K562 (cell line): ENCODE measurements around the gene CHKB. TPM values are rescaled to one million over a fixed set of nuclear protein-coding genes. Genes with fewer than 3 reads are reported as not detected.
"Not testable (repeated sequence)": the region's sequence is repeated elsewhere in the genome, so short reads cannot be mapped to it uniquely, and the experiment has no call there.

Experiments used
- ATAC-seq: fragments of 200-7000 bp; cut with Tn5 transposase; 3 replicates; pipeline ENCODE4 v1.9.1; 2020; ENCODE audit warnings: moderate library complexity
- BruUV-seq: library from RNA; stranded (reverse); fragments of 400-500 nt; replicated peaks from 2 replicates; lab custom pipeline; 2021; lab: Mats Ljungman, UMichigan
- CTCF ChIA-PET: fragments of 300-600 bp; formaldehyde crosslinking; extraction: SDS; loops from one replicate; lab custom pipeline; 2021; ENCODE audit warnings: low intra/inter-chr PET ratio; lab: Yijun Ruan, JAX
- POLR2A ChIA-PET: fragments of 300-600, 350-650 bp; sonication (Branson Sonifier 250); formaldehyde crosslinking; extraction: SDS; loops from one replicate; lab custom pipeline; 2021; ENCODE audit warnings: antibody characterized with exemption, inconsistent platforms; lab: Yijun Ruan, JAX
- DNase-seq, 4 experiments: peaks; one replicate each; pipeline versions ENCODE4 v3.0.0 to v3.0.0-alpha.2; 2011 to 2018; ENCODE audit warnings: low spot score in 3 of 4, mixed read lengths in 3 of 4; ENCODE audit errors: extremely low read depth in 1 of 4
- FAIRE-seq: peaks from 2 replicates; lab custom pipeline; 2011; peaks lifted over from hg19 to GRCh38; lab: Jason Lieb, UNC
- H2AFZ ChIP-seq: 2 replicates; pipeline ENCODE4 v1.6.0; 2011; ENCODE audit warnings: low read depth, low read length, control low read depth, inconsistent platforms
- H3K27ac ChIP-seq: fragments of 200-600 bp; 3 replicates; pipeline ENCODE4 v1.8.0; 2011; ENCODE audit warnings: low read depth, mild to moderate bottlenecking, control low read depth, inconsistent platforms, low read length, moderate library complexity, mixed read lengths; ENCODE audit errors: extremely low read depth
- H3K27me3 ChIP-seq, 2 experiments: fragments of 300-600 bp in 1 of 2; 2 replicates in 1 of 2; 3 replicates in 1 of 2; pipeline versions ENCODE4 v1.6.0 to v1.8.0; 2011; ENCODE audit warnings: inconsistent platforms in 2 of 2, low read length in 2 of 2, mild to moderate bottlenecking in 1 of 2, mixed read lengths in 1 of 2, moderate library complexity in 1 of 2; ENCODE audit not compliant: control insufficient read depth in 2 of 2, insufficient read depth in 2 of 2
- H3K36me3 ChIP-seq: fragments of 300-600 bp; 3 replicates; pipeline ENCODE4 v1.8.0; 2011; ENCODE audit warnings: mild to moderate bottlenecking, low read length, inconsistent platforms; ENCODE audit not compliant: control insufficient read depth, insufficient read depth
- H3K4me1 ChIP-seq, 2 experiments: fragments of 200-600 bp in 1 of 2; replicated peaks in 1 of 2; 2 replicates in 1 of 2; 3 replicates in 1 of 2; pipeline versions ENCODE4 v1.5.1 to v1.8.0; 2011; ENCODE audit warnings: inconsistent platforms in 2 of 2, low read length in 2 of 2, mild to moderate bottlenecking in 1 of 2, mixed read lengths in 1 of 2, moderate library complexity in 1 of 2; ENCODE audit not compliant: control insufficient read depth in 2 of 2, insufficient read depth in 2 of 2
- H3K4me2 ChIP-seq: 2 replicates; pipeline ENCODE4 v1.6.1; 2011; ENCODE audit warnings: low read length, control low read depth, inconsistent platforms, mixed read lengths; ENCODE audit not compliant: insufficient read depth
- H3K4me3 ChIP-seq: fragments of 200-600 bp; sonication (generic), shearing (Covaris generic); 2 replicates; pipeline ENCODE4 v1.5.1; 2016; ENCODE audit warnings: control low read depth, inconsistent platforms
- H3K79me2 ChIP-seq: fragments of 200-600 bp; 3 replicates; pipeline ENCODE4 v1.8.0; 2011; ENCODE audit warnings: low read length, inconsistent platforms; ENCODE audit not compliant: control insufficient read depth, insufficient read depth
- H3K9ac ChIP-seq, 2 experiments: 2 replicates each; pipeline versions ENCODE4 v1.6.0 to v1.6.1; 2011; ENCODE audit warnings: low read depth in 2 of 2, low read length in 2 of 2, control low read depth in 1 of 2, inconsistent platforms in 1 of 2, mild to moderate bottlenecking in 1 of 2, mixed read lengths in 1 of 2; ENCODE audit not compliant: insufficient read depth in 1 of 2
- H3K9me1 ChIP-seq: one replicate; pipeline ENCODE4 v1.6.0; 2011; ENCODE audit warnings: inconsistent platforms, mild to moderate bottlenecking, low read length, moderate library complexity; ENCODE audit not compliant: control insufficient read depth, insufficient read depth
- H3K9me3 ChIP-seq: replicated peaks from 2 replicates; pipeline ENCODE4 v1.5.1; 2011; ENCODE audit warnings: low read depth, low read length, inconsistent platforms; ENCODE audit not compliant: control insufficient read depth, insufficient read depth
- H4K20me1 ChIP-seq: replicated peaks from 2 replicates; pipeline ENCODE4 v1.6.1; 2011; ENCODE audit warnings: low read length, inconsistent platforms, mixed read lengths; ENCODE audit not compliant: control insufficient read depth, insufficient read depth
- ETS2 ChIP-seq: IDR thresholded peaks from 2 replicates; pipeline ENCODE4 v1.6.1; 2016; ENCODE audit warnings: borderline replicate concordance, missing genetic modification characterization, mild to moderate bottlenecking, moderate library complexity, missing compliant biosample characterization; ENCODE audit not compliant: poor library complexity, severe bottlenecking
- POLR3A ChIP-seq: IDR thresholded peaks from 2 replicates; pipeline ENCODE4 v1.6.1; 2011; ENCODE audit warnings: borderline replicate concordance, mild to moderate bottlenecking, moderate library complexity; ENCODE audit not compliant: insufficient read length, insufficient read depth; ENCODE audit errors: extremely low read depth
- ZFP30 ChIP-seq: fragments of 250-450 bp; sonication (Bioruptor Pico); IDR thresholded peaks from 2 replicates; pipeline ENCODE4 v1.8.0; 2022; ENCODE audit warnings: moderate library complexity, mild to moderate bottlenecking, inconsistent platforms, borderline replicate concordance
- WGBS: fragments of 100-300 bp; shearing (Covaris generic); methylation state at CpG from one replicate; pipeline ENCODE4 v1.1.6; 2016; ENCODE audit warnings: low coverage, mixed read lengths; ENCODE audit not compliant: insufficient coverage; ENCODE audit errors: missing lambda C conversion rate; 5-methylcytosine and 5-hydroxymethylcytosine counted together
- in situ Hi-C: fragments of 300-500 bp; cut with MboI; formaldehyde crosslinking; loops from 4 replicates; pipeline ENCODE4 v1.15.0; 2018; ENCODE audit warnings: inconsistent platforms, mixed read lengths
- intact Hi-C: fragments of 100-400 bp; cut with micrococcal nuclease; formaldehyde crosslinking; loops from 2 replicates; pipeline ENCODE4 v1.14.2; 2022
- polyA plus RNA-seq, 8 experiments: library from polyadenylated mRNA; depleted of rRNA in 4 of 8; stranded (reverse) in 5 of 8; unstranded in 3 of 8; fragments of >200 nt; fragmentation: Nextera tagmentation in 2 of 8; fragmentation: Illumina TruSeq in 1 of 8; extraction: Ambion mirVana in 2 of 8; extraction: Trizol in 1 of 8; gene quantifications; 2 replicates each; pipeline versions ENCODE4 v1.2.1 to v1.2.3, GENCODE V29; 2011 to 2014; ENCODE audit warnings: inconsistent platforms in 1 of 8, missing spikeins in 1 of 8
- total RNA-seq, 7 experiments: library from RNA; depleted of rRNA in 6 of 7; stranded (reverse); fragments of >200 nt in 6 of 7; fragmentation: Illumina TruSeq in 2 of 7; extraction: Trizol in 2 of 7; gene quantifications; 2 replicates each; pipeline versions ENCODE4 v1.2.1 to v1.2.3, GENCODE V29; 2011 to 2021; ENCODE audit warnings: low replicate concordance in 1 of 7

The CHKB gene
- total and polyA plus RNA-seq, 9 of the 15 experiments (the other 6 are each of a cell fraction or from before 2014, with no cell fraction given) = 2.7 to 31.0 (median 11.0) TPM

- no peak for TF ChIP-seq POLR3A
- no peak for TF ChIP-seq ZFP30 (CRISPR knock-in tag)
- TF ChIP-seq ETS2 (tag) = no peak
These were observed 26.3 kb upstream of the CHKB start (continued) for GRCh38 chr22:50608996-50609395.

DNA sequence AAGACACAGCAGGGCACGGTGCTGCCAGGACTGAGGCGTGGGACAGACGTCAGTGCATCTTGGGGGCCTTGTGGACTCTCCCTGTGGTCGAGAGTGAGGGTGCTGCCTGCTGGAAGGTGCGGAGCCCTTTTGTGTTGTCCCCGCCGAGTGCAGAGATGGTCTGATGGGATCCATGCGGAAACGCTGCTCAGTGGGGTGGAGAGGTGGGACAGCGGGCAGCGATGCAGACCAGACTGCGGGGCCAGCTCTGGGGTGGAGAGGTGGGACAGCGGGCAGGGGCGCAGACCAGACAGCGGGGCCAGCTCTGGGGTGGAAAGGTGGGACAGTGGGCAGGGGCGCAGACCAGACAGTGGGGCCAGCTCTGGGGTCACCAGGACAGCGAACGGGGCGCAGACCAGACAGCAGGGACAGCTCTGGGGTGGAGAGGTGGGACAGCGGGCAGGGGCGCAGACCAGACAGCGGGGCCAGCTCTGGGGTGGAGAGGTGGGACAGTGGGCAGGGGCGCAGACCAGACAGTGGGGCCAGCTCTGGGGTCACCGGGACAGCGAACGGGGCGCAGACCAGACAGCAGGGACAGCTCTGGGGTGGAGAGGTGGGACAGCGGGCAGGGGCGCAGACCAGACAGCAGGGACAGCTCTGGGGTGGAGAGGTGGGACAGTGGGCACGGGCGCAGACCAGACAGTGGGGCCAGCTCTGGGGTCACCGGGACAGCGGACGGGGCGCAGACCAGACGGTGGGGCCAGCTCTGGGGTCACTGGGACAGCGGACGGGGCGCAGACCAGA is 25.6 kb upstream of the CHKB start:
- H3K9ac ChIP-seq, FAIRE-seq, POLR2A ChIA-PET, H3K9me3 ChIP-seq, H4K20me1 ChIP-seq, H3K9me1 ChIP-seq, CTCF ChIA-PET, H3K79me2 ChIP-seq, H2AFZ ChIP-seq, ATAC-seq, BruUV-seq, H3K4me3 ChIP-seq, H3K4me2 ChIP-seq, DNase-seq, intact Hi-C loops, in situ Hi-C loops, H3K27ac ChIP-seq, H3K36me3 ChIP-seq: not testable (repeated sequence)
- peaks cover 8 to 14% of the 10 kb centered on the region in 2 experiments; a peak in 4 of 5 replicates for H3K4me1 ChIP-seq
- H3K27me3 ChIP-seq = peaks cover 25 to 77% of the 10 kb centered on the region in 2 experiments
- 2% methylated on average over 18 of the region's 39 CpGs for WGBS
